ENCODE results near the gene WBP1L. TPM values are rescaled to one million over a fixed set of nuclear protein-coding genes. Genes with fewer than 3 reads are reported as not detected.

The WBP1L gene
- total and polyA plus RNA-seq, 2 of the 13 experiments (the other 11 are each of a cell fraction or from before 2014, with no cell fraction given) = 8.3 to 12.3 TPM

DNA sequence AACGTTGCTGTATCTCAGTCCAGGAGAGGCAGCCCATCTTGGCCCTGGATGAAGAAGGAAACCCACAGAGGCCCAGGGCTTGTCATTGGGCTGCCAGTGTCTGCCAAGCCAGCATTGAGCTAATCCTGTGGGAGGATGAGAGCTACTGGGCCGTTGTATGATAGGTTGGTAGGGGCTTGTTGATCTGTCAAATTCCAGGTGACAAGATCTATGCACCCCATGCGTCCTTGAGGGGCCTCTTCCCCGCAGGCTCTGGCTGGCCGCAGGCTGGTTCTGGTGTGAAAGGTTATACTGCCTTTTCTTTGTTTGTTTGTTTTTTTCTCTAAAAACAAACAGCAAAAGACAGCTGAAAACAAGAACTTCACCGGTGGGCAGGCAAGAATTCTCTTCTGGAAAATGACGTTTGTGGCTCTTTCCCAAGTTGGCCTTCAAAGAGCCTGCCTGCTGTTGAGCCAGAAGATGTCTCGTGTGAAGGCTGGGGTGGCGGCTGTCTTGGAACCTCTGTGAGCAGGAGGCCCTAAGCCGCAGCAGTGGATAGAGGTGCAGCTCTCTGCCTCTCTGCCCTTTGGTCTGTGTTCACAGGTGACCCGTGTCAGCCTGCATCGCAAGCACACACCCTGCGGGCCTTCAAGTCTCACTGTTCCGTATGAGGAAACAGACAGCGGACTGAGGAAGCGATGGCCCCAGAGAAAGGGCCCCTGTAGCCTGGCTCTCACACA, 70.1 kb downstream of the WBP1L start (continued):
- TF ChIP-seq, protein P1, sequence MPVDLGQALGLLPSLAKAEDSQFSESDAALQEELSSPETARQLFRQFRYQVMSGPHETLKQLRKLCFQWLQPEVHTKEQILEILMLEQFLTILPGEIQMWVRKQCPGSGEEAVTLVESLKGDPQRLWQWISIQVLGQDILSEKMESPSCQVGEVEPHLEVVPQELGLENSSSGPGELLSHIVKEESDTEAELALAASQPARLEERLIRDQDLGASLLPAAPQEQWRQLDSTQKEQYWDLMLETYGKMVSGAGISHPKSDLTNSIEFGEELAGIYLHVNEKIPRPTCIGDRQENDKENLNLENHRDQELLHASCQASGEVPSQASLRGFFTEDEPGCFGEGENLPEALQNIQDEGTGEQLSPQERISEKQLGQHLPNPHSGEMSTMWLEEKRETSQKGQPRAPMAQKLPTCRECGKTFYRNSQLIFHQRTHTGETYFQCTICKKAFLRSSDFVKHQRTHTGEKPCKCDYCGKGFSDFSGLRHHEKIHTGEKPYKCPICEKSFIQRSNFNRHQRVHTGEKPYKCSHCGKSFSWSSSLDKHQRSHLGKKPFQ (CRISPR knock-in tag; IDR thresholded peaks at IDR 0.05; ENCODE audit: insufficient replicate concordance) = peak; percentile 35
- TF ChIP-seq PAWR (CRISPR knock-in tag; IDR thresholded peaks at IDR 0.05; ENCODE audit: borderline replicate concordance) = no peak
- TF ChIP-seq ZNF552 (CRISPR knock-in tag; IDR thresholded peaks at IDR 0.05; ENCODE audit: borderline replicate concordance) = no peak
- no peak for TF ChIP-seq ATAD3A (CRISPR knock-in tag; IDR thresholded peaks at IDR 0.05)
- TF ChIP-seq ZC3H13 (CRISPR knock-in tag; IDR thresholded peaks at IDR 0.05) = 0 out of 2 replicates have a peak, but pooled peaks have one; percentile 16
- no peak for TF ChIP-seq FOXA1 (IDR thresholded peaks at IDR 0.05)
- no peak for TF ChIP-seq FOXA1 (CRISPR knock-in tag; IDR thresholded peaks at IDR 0.05)
- TF ChIP-seq ZNF30 (CRISPR knock-in tag; IDR thresholded peaks at IDR 0.05) = no peak
- TF ChIP-seq REXO4 (CRISPR knock-in tag; IDR thresholded peaks at IDR 0.05; ENCODE audit: borderline replicate concordance) = no peak
- TF ChIP-seq ZNF484 (CRISPR knock-in tag; IDR thresholded peaks at IDR 0.05; ENCODE audit: borderline replicate concordance, low read depth) = no peak
- TF ChIP-seq AGO1 (IDR thresholded peaks at IDR 0.05; ENCODE audit: low read depth, low read length, poor library complexity, severe bottlenecking) = no peak
- no peak for TF ChIP-seq STAT6 (CRISPR knock-in tag; IDR thresholded peaks at IDR 0.05; ENCODE audit: borderline replicate concordance)
- TF ChIP-seq, protein P2, sequence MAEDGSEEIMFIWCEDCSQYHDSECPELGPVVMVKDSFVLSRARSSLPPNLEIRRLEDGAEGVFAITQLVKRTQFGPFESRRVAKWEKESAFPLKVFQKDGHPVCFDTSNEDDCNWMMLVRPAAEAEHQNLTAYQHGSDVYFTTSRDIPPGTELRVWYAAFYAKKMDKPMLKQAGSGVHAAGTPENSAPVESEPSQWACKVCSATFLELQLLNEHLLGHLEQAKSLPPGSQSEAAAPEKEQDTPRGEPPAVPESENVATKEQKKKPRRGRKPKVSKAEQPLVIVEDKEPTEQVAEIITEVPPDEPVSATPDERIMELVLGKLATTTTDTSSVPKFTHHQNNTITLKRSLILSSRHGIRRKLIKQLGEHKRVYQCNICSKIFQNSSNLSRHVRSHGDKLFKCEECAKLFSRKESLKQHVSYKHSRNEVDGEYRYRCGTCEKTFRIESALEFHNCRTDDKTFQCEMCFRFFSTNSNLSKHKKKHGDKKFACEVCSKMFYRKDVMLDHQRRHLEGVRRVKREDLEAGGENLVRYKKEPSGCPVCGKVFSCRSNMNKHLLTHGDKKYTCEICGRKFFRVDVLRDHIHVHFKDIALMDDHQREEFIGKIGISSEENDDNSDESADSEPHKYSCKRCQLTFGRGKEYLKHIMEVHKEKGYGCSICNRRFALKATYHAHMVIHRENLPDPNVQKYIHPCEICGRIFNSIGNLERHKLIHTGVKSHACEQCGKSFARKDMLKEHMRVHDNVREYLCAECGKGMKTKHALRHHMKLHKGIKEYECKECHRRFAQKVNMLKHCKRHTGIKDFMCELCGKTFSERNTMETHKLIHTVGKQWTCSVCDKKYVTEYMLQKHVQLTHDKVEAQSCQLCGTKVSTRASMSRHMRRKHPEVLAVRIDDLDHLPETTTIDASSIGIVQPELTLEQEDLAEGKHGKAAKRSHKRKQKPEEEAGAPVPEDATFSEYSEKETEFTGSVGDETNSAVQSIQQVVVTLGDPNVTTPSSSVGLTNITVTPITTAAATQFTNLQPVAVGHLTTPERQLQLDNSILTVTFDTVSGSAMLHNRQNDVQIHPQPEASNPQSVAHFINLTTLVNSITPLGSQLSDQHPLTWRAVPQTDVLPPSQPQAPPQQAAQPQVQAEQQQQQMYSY (CRISPR knock-in tag; IDR thresholded peaks at IDR 0.05) = no peak
- TF ChIP-seq HOXA9 (CRISPR knock-in tag; IDR thresholded peaks at IDR 0.05; ENCODE audit: borderline replicate concordance) = 0 out of 2 replicates have a peak, but pooled peaks have one; percentile 31
- TF ChIP-seq HNRNPH1 (optimal IDR thresholded peaks at IDR 0.05; ENCODE audit: low read depth, low read length) = no peak
- TF ChIP-seq ELF3 (CRISPR knock-in tag; IDR thresholded peaks at IDR 0.05) = no peak
